Measurements from ENCODE around the gene CCDC191.
A peak's percentile ranks its signal among the peaks of the same experiment; 100 is the strongest.

The CCDC191 gene, protein sequence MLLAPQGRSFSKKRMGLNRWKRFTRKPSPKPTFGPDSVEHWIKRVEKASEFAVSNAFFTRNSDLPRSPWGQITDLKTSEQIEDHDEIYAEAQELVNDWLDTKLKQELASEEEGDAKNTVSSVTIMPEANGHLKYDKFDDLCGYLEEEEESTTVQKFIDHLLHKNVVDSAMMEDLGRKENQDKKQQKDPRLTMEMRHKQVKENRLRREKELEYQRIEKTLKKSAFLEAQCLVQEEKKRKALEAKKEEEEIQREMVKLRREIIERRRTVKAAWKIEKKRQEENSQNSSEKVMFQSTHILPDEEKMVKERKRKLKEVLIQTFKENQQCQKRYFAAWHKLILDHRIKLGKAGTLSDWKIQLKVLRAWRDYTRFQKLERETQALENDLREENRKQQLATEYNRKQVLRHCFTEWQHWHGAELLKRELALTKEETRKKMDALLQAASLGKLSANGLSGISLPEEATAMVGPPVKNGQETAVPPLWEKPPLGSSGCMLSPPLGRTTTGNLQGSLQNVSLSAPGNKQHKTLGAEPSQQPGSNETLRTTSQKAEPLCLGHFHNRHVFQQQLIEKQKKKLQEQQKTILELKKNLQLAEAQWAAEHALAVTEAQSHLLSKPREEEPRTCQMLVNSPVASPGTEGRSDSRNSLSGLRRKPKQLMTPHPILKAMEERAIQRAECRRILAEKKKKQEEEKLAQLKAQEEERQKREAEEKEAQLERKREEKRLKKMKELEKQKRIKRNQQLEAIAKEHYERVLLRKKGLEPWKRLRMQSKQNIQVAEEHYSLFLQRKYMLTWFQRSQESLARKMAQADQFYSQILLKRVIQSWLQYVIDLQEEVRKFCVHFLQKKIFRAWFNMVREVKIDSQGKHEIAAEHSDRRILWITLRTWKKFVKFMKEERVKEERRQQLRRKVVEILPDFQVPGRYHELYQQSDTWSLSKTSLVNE

DNA sequence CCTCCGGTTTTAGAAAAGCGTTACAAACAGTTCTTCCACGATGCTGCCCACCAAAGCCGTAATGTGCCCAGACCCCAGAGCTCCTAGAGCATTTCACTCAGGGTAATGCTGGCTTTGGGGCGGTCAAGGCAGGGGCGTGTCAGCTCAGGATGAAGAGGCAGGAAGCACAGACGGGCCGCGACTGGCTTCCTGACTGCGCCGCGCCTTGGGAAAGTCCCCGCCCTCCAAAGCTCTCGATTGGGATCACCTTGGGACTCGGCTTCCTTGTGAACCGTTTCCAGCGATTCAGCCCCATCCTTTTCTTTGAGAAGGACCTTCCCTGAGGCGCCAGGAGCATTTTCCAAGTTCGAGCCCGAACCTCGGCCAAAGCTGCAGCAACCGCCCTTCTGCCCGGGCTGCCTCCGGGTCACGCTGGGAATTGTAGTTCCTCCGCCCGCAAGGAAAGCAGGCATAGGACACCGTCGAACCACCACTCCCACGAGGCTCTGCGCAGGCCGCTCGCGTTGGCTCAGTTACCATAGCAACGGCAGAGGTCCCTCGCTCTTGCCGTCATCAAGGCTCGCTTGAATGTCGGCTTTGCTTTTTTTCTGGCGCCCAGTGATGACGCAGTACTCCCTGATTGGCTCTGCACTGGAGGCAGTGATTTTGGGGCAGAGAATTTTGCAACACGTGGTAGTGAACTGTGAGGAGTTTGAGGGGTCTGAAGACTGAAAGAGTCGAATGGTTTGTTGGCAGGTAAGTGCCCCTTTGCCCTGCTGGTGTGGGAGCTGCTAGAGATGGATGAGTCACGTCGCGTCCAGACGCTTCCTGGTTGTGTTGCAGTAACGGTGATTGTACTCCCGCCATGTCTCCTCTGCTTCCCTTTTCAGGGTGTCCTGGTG, at the start of gene CCDC191, which contains the start of gene QTRT2:
CCDC191 (minus strand) TSS at position 397 of the 881 bp plus-strand sequence; CDS start at position 337, 60 bp downstream.
QTRT2 (plus strand) TSS at position 608 of the 881 bp plus-strand sequence. CDS start 8,521 bp downstream, outside the sequence.
- TF ChIP-seq FOXM1 (IDR thresholded peaks at IDR 0.05; ENCODE audit: borderline replicate concordance, low read depth): peak; percentile 45; the same call in 1 of the 2 replicates
- TF ChIP-seq YY1 (IDR thresholded peaks at IDR 0.05; ENCODE audit: low read depth): peak; percentile 71
- TF ChIP-seq, protein P1, sequence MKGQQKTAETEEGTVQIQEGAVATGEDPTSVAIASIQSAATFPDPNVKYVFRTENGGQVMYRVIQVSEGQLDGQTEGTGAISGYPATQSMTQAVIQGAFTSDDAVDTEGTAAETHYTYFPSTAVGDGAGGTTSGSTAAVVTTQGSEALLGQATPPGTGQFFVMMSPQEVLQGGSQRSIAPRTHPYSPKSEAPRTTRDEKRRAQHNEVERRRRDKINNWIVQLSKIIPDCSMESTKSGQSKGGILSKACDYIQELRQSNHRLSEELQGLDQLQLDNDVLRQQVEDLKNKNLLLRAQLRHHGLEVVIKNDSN (IDR thresholded peaks at IDR 0.05): peak; percentile 78
- no peak for TF ChIP-seq EP300 (IDR thresholded peaks at IDR 0.05; ENCODE audit: borderline replicate concordance)
- TF ChIP-seq, protein P2, sequence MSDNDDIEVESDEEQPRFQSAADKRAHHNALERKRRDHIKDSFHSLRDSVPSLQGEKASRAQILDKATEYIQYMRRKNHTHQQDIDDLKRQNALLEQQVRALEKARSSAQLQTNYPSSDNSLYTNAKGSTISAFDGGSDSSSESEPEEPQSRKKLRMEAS (IDR thresholded peaks at IDR 0.05): peak; percentile 99
- TF ChIP-seq CREB1 (IDR thresholded peaks at IDR 0.05; ENCODE audit: low read depth): peak; percentile 99
- no peak for TF ChIP-seq EGR1 (IDR thresholded peaks at IDR 0.05)
- peak; percentile 39; the same call in 1 of the 2 replicates for TF ChIP-seq TEAD4 (IDR thresholded peaks at IDR 0.05)
- no peak for TF ChIP-seq TAF1 (IDR thresholded peaks at IDR 0.05; ENCODE audit: low read depth)
- TF ChIP-seq CEBPB (IDR thresholded peaks at IDR 0.05): peak; percentile 64
- TF ChIP-seq TCF12 (IDR thresholded peaks at IDR 0.05; ENCODE audit: low read depth): 0 out of 2 replicates have a peak, but pooled peaks have one; percentile 20
- TF ChIP-seq, protein P3, sequence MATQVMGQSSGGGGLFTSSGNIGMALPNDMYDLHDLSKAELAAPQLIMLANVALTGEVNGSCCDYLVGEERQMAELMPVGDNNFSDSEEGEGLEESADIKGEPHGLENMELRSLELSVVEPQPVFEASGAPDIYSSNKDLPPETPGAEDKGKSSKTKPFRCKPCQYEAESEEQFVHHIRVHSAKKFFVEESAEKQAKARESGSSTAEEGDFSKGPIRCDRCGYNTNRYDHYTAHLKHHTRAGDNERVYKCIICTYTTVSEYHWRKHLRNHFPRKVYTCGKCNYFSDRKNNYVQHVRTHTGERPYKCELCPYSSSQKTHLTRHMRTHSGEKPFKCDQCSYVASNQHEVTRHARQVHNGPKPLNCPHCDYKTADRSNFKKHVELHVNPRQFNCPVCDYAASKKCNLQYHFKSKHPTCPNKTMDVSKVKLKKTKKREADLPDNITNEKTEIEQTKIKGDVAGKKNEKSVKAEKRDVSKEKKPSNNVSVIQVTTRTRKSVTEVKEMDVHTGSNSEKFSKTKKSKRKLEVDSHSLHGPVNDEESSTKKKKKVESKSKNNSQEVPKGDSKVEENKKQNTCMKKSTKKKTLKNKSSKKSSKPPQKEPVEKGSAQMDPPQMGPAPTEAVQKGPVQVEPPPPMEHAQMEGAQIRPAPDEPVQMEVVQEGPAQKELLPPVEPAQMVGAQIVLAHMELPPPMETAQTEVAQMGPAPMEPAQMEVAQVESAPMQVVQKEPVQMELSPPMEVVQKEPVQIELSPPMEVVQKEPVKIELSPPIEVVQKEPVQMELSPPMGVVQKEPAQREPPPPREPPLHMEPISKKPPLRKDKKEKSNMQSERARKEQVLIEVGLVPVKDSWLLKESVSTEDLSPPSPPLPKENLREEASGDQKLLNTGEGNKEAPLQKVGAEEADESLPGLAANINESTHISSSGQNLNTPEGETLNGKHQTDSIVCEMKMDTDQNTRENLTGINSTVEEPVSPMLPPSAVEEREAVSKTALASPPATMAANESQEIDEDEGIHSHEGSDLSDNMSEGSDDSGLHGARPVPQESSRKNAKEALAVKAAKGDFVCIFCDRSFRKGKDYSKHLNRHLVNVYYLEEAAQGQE (IDR thresholded peaks at IDR 0.05; ENCODE audit: low read depth): no peak

DNA sequence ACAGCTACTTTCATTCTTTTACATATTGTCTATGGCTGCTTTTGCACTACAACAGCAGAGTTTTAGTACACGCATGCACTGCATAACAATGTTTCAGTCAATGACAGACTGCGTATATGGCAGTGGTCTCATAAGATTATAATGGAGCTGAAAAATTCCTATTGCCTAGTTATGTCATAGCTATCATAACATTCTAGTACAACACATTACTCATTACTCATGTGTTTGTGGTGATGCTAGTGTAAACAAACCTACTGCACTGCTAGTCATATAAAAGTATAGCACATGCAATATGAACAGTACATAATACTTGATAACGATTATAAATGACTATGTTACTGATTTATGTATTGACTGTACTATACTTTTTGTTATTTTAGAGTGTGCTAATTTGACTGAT, 48.1 kb upstream of the CCDC191 start:
- TF ChIP-seq EP300 (IDR thresholded peaks at IDR 0.05; ENCODE audit: borderline replicate concordance) (no peak), FOXM1 (IDR thresholded peaks at IDR 0.05; ENCODE audit: borderline replicate concordance, low read depth) (no peak)
- TF ChIP-seq, protein P2 (IDR thresholded peaks at IDR 0.05): no peak

DNA sequence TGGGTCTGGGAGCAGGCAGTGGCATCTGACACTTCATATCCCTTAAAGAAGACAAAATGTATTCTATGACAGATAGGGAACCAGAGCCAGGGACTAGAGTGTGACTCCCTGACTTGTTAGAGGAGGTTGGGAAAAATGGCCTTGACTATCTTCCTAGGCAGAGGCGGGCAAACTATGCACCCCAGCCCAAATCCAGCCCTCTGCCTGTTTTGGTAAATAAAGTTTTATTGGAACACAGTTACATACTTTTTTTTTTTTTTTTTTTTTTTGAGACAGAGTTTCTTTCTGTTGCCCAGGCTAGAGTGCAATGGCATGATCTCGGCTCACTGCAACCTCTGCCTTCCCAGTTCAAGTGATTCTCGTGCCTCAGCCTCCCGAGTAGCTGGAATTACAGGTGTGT, 47.5 kb upstream of the CCDC191 start:
- TF ChIP-seq YY1 (IDR thresholded peaks at IDR 0.05; ENCODE audit: low read depth) (no peak), CEBPB (IDR thresholded peaks at IDR 0.05) (no peak), CREB1 (IDR thresholded peaks at IDR 0.05; ENCODE audit: low read depth) (no peak), NFIC (IDR thresholded peaks at IDR 0.05) (no peak), EP300 (IDR thresholded peaks at IDR 0.05; ENCODE audit: borderline replicate concordance) (no peak), TAF1 (IDR thresholded peaks at IDR 0.05; ENCODE audit: low read depth) (no peak), TCF12 (IDR thresholded peaks at IDR 0.05; ENCODE audit: low read depth) (no peak), ZBTB7A (IDR thresholded peaks at IDR 0.05; ENCODE audit: low read depth) (no peak), RAD21 (IDR thresholded peaks at IDR 0.05; ENCODE audit: low read depth) (no peak), TEAD4 (IDR thresholded peaks at IDR 0.05) (no peak), EGR1 (IDR thresholded peaks at IDR 0.05) (no peak), FOXM1 (IDR thresholded peaks at IDR 0.05; ENCODE audit: borderline replicate concordance, low read depth) (no peak)
- TF ChIP-seq, protein P3 (IDR thresholded peaks at IDR 0.05; ENCODE audit: low read depth): no peak
- TF ChIP-seq, protein P2 (IDR thresholded peaks at IDR 0.05): no peak
- TF ChIP-seq, protein P1 (IDR thresholded peaks at IDR 0.05): no peak

DNA sequence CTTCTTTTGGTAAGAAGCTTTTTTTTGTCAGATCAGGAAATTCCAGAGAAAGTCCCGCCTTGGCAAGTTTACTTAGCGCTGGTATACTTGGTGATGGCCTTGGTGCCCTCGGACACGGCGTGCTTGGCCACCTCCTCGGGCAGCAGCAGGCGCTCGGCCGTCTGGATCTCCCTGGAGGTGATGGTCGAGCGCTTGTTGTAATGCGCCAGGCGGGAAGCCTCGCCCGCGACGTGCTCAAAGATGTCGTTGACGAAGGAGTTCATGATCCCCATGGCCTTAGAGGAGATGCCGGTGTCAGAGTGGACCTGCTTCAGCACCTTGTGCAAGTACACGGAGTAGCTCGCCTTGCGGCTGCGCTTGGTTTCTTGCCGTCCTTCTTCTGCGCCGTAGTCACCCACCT, 46.9 kb upstream of the CCDC191 start:
- TF ChIP-seq RAD21 (IDR thresholded peaks at IDR 0.05; ENCODE audit: low read depth) (no peak), TCF12 (IDR thresholded peaks at IDR 0.05; ENCODE audit: low read depth) (no peak), YY1 (IDR thresholded peaks at IDR 0.05; ENCODE audit: low read depth) (no peak), EP300 (IDR thresholded peaks at IDR 0.05; ENCODE audit: borderline replicate concordance) (no peak), TAF1 (IDR thresholded peaks at IDR 0.05; ENCODE audit: low read depth) (no peak), FOXM1 (IDR thresholded peaks at IDR 0.05; ENCODE audit: borderline replicate concordance, low read depth) (no peak), EGR1 (IDR thresholded peaks at IDR 0.05) (no peak), ZBTB7A (IDR thresholded peaks at IDR 0.05; ENCODE audit: low read depth) (no peak), CREB1 (IDR thresholded peaks at IDR 0.05; ENCODE audit: low read depth) (no peak)
- TF ChIP-seq, protein P2 (IDR thresholded peaks at IDR 0.05): no peak
- TF ChIP-seq, protein P1 (IDR thresholded peaks at IDR 0.05): no peak
- TF ChIP-seq, protein P3 (IDR thresholded peaks at IDR 0.05; ENCODE audit: low read depth): no peak

Data from Ishikawa (cell line).